Urothelium cell line (cell line): ENCODE data around the gene CRB1.

Source experiments
- DNase-seq: peaks from one replicate; pipeline ENCODE4 v3.0.0; 2011; ENCODE audit warnings: low spot score, mixed read lengths
- FAIRE-seq: peaks from 2 replicates; lab custom pipeline; 2011; peaks lifted over from hg19 to GRCh38; lab: Jason Lieb, UNC

CRB1 gene

DNA sequence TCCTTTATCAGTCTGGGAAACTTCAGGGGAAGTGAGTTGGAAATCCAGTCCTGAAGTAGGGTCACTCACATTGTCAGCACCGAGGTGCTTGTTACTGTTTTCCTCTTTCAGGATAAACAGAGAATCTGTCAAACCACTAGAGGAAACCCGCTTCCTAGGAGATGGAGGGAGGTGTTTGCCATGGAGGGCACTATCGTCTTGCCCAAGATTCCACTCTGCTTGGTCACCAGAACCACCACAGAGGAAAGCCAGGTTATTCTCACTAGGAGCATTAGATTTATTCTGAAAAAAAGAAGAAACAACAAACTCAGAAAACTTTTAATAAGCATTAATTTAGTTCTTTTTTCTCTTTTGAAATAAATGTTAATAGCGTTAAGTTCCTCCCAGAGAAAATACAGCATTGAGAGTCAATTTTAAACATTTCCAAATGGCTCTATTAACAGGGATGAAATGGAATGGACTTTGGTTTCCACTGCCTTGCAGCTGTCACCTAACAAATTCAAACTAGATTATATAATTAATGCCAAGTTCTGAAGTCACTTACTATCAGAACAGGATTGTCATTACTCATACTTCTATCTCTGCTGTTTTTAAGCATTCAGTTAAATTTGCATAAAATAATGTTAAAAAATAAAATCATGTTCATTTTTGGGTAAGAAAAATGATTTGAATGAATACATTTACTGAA is 242.8 kb downstream of the CRB1 start:
- FAIRE-seq, result no peak
- DNase-seq, result no peak

- no peak for FAIRE-seq
- no peak for DNase-seq
Observed at GRCh38 chr1:197515421-197515820, 247.4 kb downstream of the CRB1 start.

- FAIRE-seq (no peak), DNase-seq (peak; percentile 6)
Observed at GRCh38 chr1:197519741-197520334, 251.8 kb downstream of the CRB1 start.

DNA sequence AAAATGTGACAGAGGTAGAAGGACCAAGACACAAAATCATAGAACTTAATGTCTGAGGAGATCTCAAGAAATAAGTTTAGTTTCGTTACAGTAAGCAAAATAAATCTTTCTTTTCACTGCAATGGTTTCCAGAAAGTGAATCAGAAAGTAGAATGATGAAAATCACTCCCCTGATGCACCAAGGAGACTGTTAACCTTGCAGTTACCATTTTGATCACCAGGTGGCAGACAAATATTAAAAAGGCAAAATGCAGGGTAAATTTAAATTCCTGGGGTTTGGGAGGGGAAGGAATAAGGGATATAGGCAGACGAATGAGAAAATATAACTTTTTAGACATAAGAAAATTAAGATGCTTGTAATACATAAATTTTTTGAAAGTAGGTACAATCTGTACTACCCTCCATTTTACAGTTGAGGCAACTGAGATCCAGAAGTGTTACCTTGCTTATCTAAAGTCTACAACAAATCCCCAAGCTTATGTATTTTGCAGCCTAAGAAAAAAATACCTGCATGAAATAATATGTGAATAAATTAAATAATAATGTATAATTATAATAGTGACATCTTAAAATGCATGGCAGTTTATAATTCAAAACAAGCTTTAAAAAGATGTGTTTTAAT is 253.2 kb downstream of the CRB1 start:
- no peak for FAIRE-seq

GRCh38 chr1:197526736-197527371 is 258.8 kb downstream of the CRB1 start:
- no peak for DNase-seq
- no peak for FAIRE-seq

More for the DNA sequence above, 253.2 kb downstream of the CRB1 start:
- peak; percentile 25 for DNase-seq
